ENCODE data around the gene CRYL1.

- TF ChIP-seq CTCF (IDR thresholded peaks at IDR 0.05) (no peak), POLR2A (IDR thresholded peaks at IDR 0.05) (no peak), EP300 (IDR thresholded peaks at IDR 0.05) (no peak), POLR2AphosphoS5 (IDR thresholded peaks at IDR 0.05) (no peak)
Observed at GRCh38 chr13:20487927-20488326, 37.7 kb downstream of the CRYL1 start.
